Loucy (cell line): ENCODE results near the gene RASGRP2.

Experiments
- CTCF ChIP-seq: fragments of 200-600 bp; sonication (generic); conservative IDR thresholded peaks from 2 replicates; pipeline ENCODE4 v1.5.1; 2014; ENCODE audit warnings: mild to moderate bottlenecking, antibody characterized with exemption, low read length
- EZH2phosphoT487 ChIP-seq: fragments of 200-600 bp; IDR thresholded peaks from 2 replicates; pipeline ENCODE4 v1.6.1; 2018; ENCODE audit warnings: antibody characterized with exemption, mild to moderate bottlenecking, moderate library complexity, borderline replicate concordance

GRCh38 chr11:64714666-64715065, 29.3 kb downstream of the RASGRP2 start:
- no peak for TF ChIP-seq CTCF
- no peak for TF ChIP-seq EZH2phosphoT487
